ENCODE data around the gene IL12RB2. TPM values are rescaled to one million over a fixed set of nuclear protein-coding genes. Genes with fewer than 3 reads are reported as not detected.
"Not testable (repeated sequence)": the region's sequence is repeated elsewhere in the genome, so short reads cannot be mapped to it uniquely, and the experiment has no call there.

Gene IL12RB2
- total and polyA plus RNA-seq, 2 donors, result 0.32 to 6.0 TPM

DNA sequence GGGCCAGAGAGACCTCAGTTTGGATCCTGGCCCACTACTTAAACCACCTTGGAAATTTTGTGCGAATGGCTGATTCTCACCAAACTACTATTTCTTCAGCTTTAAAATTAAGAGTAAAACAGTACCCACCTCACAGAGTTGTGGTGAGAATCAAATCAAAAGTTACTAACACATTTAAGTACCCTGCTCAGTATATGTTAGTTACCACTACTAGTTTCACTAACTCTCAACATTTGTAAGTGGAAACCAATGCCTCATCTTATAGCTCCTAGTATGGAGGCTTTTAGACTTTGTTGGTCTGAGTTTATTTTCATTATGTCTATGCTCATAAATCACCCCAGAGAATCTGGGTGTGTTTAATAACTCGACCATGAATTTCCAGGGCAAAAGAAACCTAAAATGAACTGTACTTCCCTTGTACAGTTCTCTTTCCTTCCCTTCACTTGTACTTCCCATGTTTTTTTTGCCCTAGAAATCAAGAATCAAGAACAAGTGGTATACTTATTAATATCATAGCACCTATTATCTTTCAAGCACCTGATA is 134.1 kb downstream of the IL12RB2 start:
- no peak for DNase-seq (ENCODE audit: extremely low spot score)
- no peaks in the 10 kb centered on the region for H3K36me3 ChIP-seq (ENCODE audit: insufficient read depth)
- no peak overlapping the region for H3K27ac ChIP-seq (ENCODE audit: low read depth)
- 56% methylated on average over 2 of the region's 2 CpGs for WGBS
- H3K4me1 ChIP-seq (ENCODE audit: insufficient read depth), result no peaks in the 10 kb centered on the region
- H3K4me3 ChIP-seq (ENCODE audit: low read depth, low read length), result no peak overlapping the region

GRCh38 chr1:67446014-67446413 is 138.3 kb downstream of the IL12RB2 start:
- not testable (repeated sequence) for H3K27ac ChIP-seq (ENCODE audit: low read depth); H3K4me3 ChIP-seq (ENCODE audit: low read depth, low read length); H3K36me3 ChIP-seq (ENCODE audit: insufficient read depth); H3K4me1 ChIP-seq (ENCODE audit: insufficient read depth); DNase-seq (ENCODE audit: extremely low spot score)
- 81% methylated on average over 5 of the region's 5 CpGs for WGBS

Small RNA genes within 50 kb of the gene (small RNA-seq; reads per million reads assigned to genes)
- gene RNU4ATAC4P, result not detected
- gene RNU6-387P, result not detected

Other genes with a start within 250 kb of the IL12RB2 start
- gene C1orf141, start 172.9 kb upstream of the IL12RB2 start, total RNA-seq, result not detected
- not detected for gene C1orf141, start 172.9 kb upstream of the IL12RB2 start, polyA plus RNA-seq
- gene IL23R, start 141.4 kb upstream of the IL12RB2 start, total RNA-seq, result 0.48 TPM
- gene IL23R, start 141.4 kb upstream of the IL12RB2 start, polyA plus RNA-seq, result not detected
- 177 TPM for gene SERBP1, start 122.5 kb downstream of the IL12RB2 start, total RNA-seq
- gene SERBP1, start 122.5 kb downstream of the IL12RB2 start, polyA plus RNA-seq, result 184 TPM

Measured in urinary bladder (tissue), 4 donors.